UCSD-AML1 (cell line): Measurements from ENCODE around the gene CDCP1.
"Not testable (repeated sequence)": the region's sequence is repeated elsewhere in the genome, so short reads cannot be mapped to it uniquely, and the experiment has no call there.

Source experiments
- DNase-seq: peaks from one replicate; lab custom pipeline; 2025; ENCODE audit not compliant: unreplicated experiment; lab: John Stamatoyannopoulos, UW

The CDCP1 gene

GRCh38 chr3:45170096-45170495 is 23.9 kb upstream of the CDCP1 start:
- DNase-seq = no peak

GRCh38 chr3:45169125-45169904 is 23.1 kb upstream of the CDCP1 start:
- DNase-seq = no peak

- DNase-seq = no peak
Measured at GRCh38 chr3:45168451-45168850, 22.3 kb upstream of the CDCP1 start.

- DNase-seq = peak; percentile 90
Measured at GRCh38 chr3:45167011-45167911, 21.1 kb upstream of the CDCP1 start.

- no peak for DNase-seq
Measured at GRCh38 chr3:45166321-45166879, 20.2 kb upstream of the CDCP1 start.

GRCh38 chr3:45165497-45166283 is 19.5 kb upstream of the CDCP1 start:
- DNase-seq = no peak

- DNase-seq = no peak
Measured at GRCh38 chr3:45164056-45164455, 17.9 kb upstream of the CDCP1 start.

- DNase-seq = no peak
Measured at GRCh38 chr3:45163481-45163880, 17.3 kb upstream of the CDCP1 start.

GRCh38 chr3:45154641-45155147 is 8.5 kb upstream of the CDCP1 start:
- no peak for DNase-seq

- no peak for DNase-seq
Measured at GRCh38 chr3:45153658-45154437, 7.7 kb upstream of the CDCP1 start.

- DNase-seq = no peak
Measured at GRCh38 chr3:45152307-45152706, 6.1 kb upstream of the CDCP1 start.

GRCh38 chr3:45151100-45151499 is 4.9 kb upstream of the CDCP1 start:
- DNase-seq = no peak

GRCh38 chr3:45148921-45149320 is 2.7 kb upstream of the CDCP1 start:
- no peak for DNase-seq

GRCh38 chr3:45145223-45145622 is 955 bp downstream of the CDCP1 start:
- no peak for DNase-seq

GRCh38 chr3:45143673-45144671 is 2.2 kb downstream of the CDCP1 start:
- no peak for DNase-seq

GRCh38 chr3:45140770-45141155 is 5.4 kb downstream of the CDCP1 start:
- not testable (repeated sequence) for DNase-seq

GRCh38 chr3:45140141-45140769 is 5.9 kb downstream of the CDCP1 start:
- no peak for DNase-seq

GRCh38 chr3:45139372-45140140 is 6.6 kb downstream of the CDCP1 start:
- DNase-seq = no peak
